Measurements from ENCODE around the gene ZNF598.

ZNF598 gene

GRCh38 chr16:2046893-2047329 is 37.3 kb upstream of the ZNF598 start (continued):
- TF ChIP-seq ZBTB8A (tag by site-specific recombination; IDR thresholded peaks at IDR 0.05) (no peak), ZNF214 (tag by site-specific recombination; IDR thresholded peaks at IDR 0.05; ENCODE audit: borderline replicate concordance) (no peak), ZNF76 (tag by site-specific recombination; IDR thresholded peaks at IDR 0.05; ENCODE audit: borderline replicate concordance, low read depth) (0 out of 2 replicates have a peak, but pooled peaks have one; percentile 20), KLF9 (tag by site-specific recombination; IDR thresholded peaks at IDR 0.05; ENCODE audit: low read depth) (no peak), SP3 (tag by site-specific recombination; IDR thresholded peaks at IDR 0.05) (no peak), ZNF548 (tag by site-specific recombination; IDR thresholded peaks at IDR 0.05) (no peak), ZBTB17 (tag by site-specific recombination; IDR thresholded peaks at IDR 0.05) (no peak), MZF1 (tag by site-specific recombination; IDR thresholded peaks at IDR 0.05; ENCODE audit: borderline replicate concordance) (no peak)
- TF ChIP-seq, protein P1, sequence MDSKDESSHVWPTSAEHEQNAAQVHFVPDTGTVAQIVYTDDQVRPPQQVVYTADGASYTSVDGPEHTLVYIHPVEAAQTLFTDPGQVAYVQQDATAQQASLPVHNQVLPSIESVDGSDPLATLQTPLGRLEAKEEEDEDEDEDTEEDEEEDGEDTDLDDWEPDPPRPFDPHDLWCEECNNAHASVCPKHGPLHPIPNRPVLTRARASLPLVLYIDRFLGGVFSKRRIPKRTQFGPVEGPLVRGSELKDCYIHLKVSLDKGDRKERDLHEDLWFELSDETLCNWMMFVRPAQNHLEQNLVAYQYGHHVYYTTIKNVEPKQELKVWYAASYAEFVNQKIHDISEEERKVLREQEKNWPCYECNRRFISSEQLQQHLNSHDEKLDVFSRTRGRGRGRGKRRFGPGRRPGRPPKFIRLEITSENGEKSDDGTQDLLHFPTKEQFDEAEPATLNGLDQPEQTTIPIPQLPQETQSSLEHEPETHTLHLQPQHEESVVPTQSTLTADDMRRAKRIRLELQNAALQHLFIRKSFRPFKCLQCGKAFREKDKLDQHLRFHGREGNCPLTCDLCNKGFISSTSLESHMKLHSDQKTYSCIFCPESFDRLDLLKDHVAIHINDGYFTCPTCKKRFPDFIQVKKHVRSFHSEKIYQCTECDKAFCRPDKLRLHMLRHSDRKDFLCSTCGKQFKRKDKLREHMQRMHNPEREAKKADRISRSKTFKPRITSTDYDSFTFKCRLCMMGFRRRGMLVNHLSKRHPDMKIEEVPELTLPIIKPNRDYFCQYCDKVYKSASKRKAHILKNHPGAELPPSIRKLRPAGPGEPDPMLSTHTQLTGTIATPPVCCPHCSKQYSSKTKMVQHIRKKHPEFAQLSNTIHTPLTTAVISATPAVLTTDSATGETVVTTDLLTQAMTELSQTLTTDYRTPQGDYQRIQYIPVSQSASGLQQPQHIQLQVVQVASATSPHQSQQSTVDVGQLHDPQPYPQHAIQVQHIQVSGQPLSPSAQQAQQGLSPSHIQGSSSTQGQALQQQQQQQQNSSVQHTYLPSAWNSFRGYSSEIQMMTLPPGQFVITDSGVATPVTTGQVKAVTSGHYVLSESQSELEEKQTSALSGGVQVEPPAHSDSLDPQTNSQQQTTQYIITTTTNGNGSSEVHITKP (tag by site-specific recombination; IDR thresholded peaks at IDR 0.05) = peak; percentile 94

DNA sequence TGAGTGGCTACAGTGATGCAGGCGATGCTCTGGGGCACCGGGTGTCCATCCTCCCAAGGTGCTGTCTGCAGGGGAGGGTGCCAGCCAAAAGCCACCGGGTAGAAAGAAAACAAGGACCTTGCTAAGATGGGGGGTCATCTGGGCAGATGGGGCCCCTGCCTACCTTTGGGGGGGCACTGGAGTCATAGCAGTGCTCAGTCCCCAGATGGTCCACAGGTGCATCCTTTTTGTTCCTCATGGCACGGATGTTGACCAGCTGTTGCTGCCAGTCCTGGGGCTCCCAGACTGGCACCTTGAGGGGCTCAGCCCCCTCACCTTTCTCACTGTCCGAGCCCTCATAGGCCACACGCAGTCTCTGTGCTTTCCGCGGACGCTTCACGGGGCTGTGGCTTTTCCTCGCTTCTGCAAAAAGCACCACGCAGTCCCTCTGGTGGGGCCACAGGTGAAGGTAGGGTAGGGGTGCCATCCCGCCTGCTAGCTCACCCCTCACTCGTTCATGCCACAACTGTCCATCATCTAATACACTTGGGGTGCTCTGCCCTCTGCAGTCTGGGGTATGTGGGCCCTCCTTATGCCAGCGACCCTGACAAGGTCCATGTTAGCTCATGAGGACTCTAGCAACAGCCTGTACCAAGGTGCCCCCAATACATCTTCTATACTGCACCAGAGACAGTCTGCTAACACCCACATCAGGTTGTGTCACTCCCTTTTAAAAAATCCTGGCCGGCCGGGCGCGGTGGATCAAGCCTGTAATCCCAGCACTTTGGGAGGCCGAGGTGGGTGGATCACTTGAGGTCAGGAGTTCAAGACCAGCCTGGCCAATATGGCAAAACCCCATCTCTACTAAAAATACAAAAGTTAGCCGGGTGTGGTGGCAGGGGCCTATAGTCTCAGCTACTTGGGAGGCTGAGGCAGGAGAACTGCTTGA is 36.6 kb upstream of the ZNF598 start:
- CTCF ChIA-PET = interaction anchor here (0.6 to 2.6 kb wide), 7 partner anchors 14 to 133 kb away, joined by 3 to 12 read pairs (median 5); no protein-coding TSS in a partner anchor
- peaks cover 13 to 24% of the 10 kb centered on the region in 2 experiments; a peak in 2 of 3 replicates for H3K36me3 ChIP-seq (ENCODE audit: control insufficient read depth in 2 of 2, insufficient read depth in 1 of 2, low read length in 2 of 2)
- POLR2A ChIA-PET = interaction anchor here (1.6 to 3.3 kb wide), 2 partner anchors 19 to 109 kb away, joined by 15 to 37 read pairs; partner anchors contain the start of genes NHERF2 and TRAF7
- H3K27ac ChIP-seq (ENCODE audit: extremely low read depth, low read depth, low read length) = no peak overlapping the region
- TF ChIP-seq ZFP69B (tag by site-specific recombination; IDR thresholded peaks at IDR 0.05) (no peak), EGR2 (tag by site-specific recombination; IDR thresholded peaks at IDR 0.05; ENCODE audit: low read depth) (peak; percentile 13; the same call in 1 of the 2 replicates), ZNF292 (tag by site-specific recombination; IDR thresholded peaks at IDR 0.05; ENCODE audit: borderline replicate concordance, low read depth) (no peak), ZFHX2 (tag by site-specific recombination; conservative IDR thresholded peaks at IDR 0.05) (peak; percentile 55), SP3 (tag by site-specific recombination; IDR thresholded peaks at IDR 0.05) (no peak), ZNF488 (tag by site-specific recombination; IDR thresholded peaks at IDR 0.05) (no peak), KLF1 (tag by site-specific recombination; IDR thresholded peaks at IDR 0.05) (peak; percentile 22; the same call in 1 of the 2 replicates)
- TF ChIP-seq, protein P2, sequence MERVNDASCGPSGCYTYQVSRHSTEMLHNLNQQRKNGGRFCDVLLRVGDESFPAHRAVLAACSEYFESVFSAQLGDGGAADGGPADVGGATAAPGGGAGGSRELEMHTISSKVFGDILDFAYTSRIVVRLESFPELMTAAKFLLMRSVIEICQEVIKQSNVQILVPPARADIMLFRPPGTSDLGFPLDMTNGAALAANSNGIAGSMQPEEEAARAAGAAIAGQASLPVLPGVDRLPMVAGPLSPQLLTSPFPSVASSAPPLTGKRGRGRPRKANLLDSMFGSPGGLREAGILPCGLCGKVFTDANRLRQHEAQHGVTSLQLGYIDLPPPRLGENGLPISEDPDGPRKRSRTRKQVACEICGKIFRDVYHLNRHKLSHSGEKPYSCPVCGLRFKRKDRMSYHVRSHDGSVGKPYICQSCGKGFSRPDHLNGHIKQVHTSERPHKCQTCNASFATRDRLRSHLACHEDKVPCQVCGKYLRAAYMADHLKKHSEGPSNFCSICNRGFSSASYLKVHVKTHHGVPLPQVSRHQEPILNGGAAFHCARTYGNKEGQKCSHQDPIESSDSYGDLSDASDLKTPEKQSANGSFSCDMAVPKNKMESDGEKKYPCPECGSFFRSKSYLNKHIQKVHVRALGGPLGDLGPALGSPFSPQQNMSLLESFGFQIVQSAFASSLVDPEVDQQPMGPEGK (tag by site-specific recombination; IDR thresholded peaks at IDR 0.05) = peak; percentile 34; the same call in 1 of the 2 replicates
- no peak overlapping the region for H3K4me3 ChIP-seq (ENCODE audit: low read depth, low read length)
- no peaks in the 10 kb centered on the region for H3K9me3 ChIP-seq (ENCODE audit: control insufficient read depth, insufficient read depth, low read depth, low read length)
- H3K4me1 ChIP-seq (ENCODE audit: control insufficient read depth, insufficient read depth, low read length) = no peaks in the 10 kb centered on the region
